Fibroblast of skin of right biceps (primary cell): Measurements from ENCODE around the gene SART1.
"Not testable (repeated sequence)": the region's sequence is repeated elsewhere in the genome, so short reads cannot be mapped to it uniquely, and the experiment has no call there.

ENCODE experiments used
- DNase-seq: peaks from one replicate; pipeline ENCODE4 v3.0.0-alpha.2; 2013

SART1 gene

GRCh38 chr11:66001942-66002647 lies 40.6 kb downstream of the SART1 start, which contains the start of the genes BANF1 and EIF1AD:
BANF1 (plus strand) TSS chr11:66002503; CDS start chr11:66003251, 748 bp downstream.
EIF1AD (minus strand) TSS chr11:66002157; CDS start chr11:66000389, 1,768 bp downstream.
- peak; percentile 98 for DNase-seq

GRCh38 chr11:66002648-66003225 lies 41.2 kb downstream of the SART1 start:
- peak; percentile 19 for DNase-seq

- DNase-seq: no peak
Measured at GRCh38 chr11:66003291-66003690, 41.8 kb downstream of the SART1 start.

- no peak for DNase-seq
Measured at GRCh38 chr11:66004186-66004585, 42.7 kb downstream of the SART1 start.

GRCh38 chr11:66006134-66006890 lies 44.8 kb downstream of the SART1 start:
- DNase-seq: no peak

GRCh38 chr11:66006891-66007176 lies 45.3 kb downstream of the SART1 start:
- DNase-seq: no peak

- no peak for DNase-seq
Measured at GRCh38 chr11:66007201-66007634, 45.7 kb downstream of the SART1 start.

- DNase-seq: no peak
Measured at GRCh38 chr11:66008095-66008467, 46.5 kb downstream of the SART1 start.

GRCh38 chr11:66008468-66009101 lies 47.1 kb downstream of the SART1 start:
- no peak for DNase-seq

GRCh38 chr11:66010036-66010435 lies 48.5 kb downstream of the SART1 start:
- not testable (repeated sequence) for DNase-seq

- DNase-seq: peak; percentile 63
Measured at GRCh38 chr11:66011239-66011784, 49.8 kb downstream of the SART1 start.

GRCh38 chr11:66011785-66012303 lies 50.3 kb downstream of the SART1 start, which contains the start of gene CST6:
CST6 (plus strand) TSS chr11:66012008; CDS start chr11:66012045, 37 bp downstream.
- DNase-seq: no peak

GRCh38 chr11:66012371-66012945 lies 50.9 kb downstream of the SART1 start:
- DNase-seq: no peak

- no peak for DNase-seq
Measured at GRCh38 chr11:66012946-66013761, 51.6 kb downstream of the SART1 start.

- no peak for DNase-seq
Measured at GRCh38 chr11:66013762-66014100, 52.2 kb downstream of the SART1 start.

- no peak for DNase-seq
Measured at GRCh38 chr11:66014804-66015453, 53.4 kb downstream of the SART1 start.

GRCh38 chr11:66015454-66015881 lies 53.9 kb downstream of the SART1 start:
- DNase-seq: peak; percentile 53

GRCh38 chr11:66015936-66016792 lies 54.6 kb downstream of the SART1 start:
- no peak for DNase-seq

GRCh38 chr11:66016793-66017177 lies 55.3 kb downstream of the SART1 start:
- DNase-seq: no peak

- DNase-seq: no peak
Measured at GRCh38 chr11:66017321-66017720, 55.8 kb downstream of the SART1 start.
